MM.1S (cell line): ENCODE data around the gene TMEM204.

Source experiments
- CTCF ChIP-seq: fragments of 300-600 bp; sonication (generic); IDR thresholded peaks from 2 replicates; pipeline ENCODE4 v1.5.1; 2016; ENCODE audit warnings: antibody characterized with exemption, low read length, mixed read lengths
- EZH2phosphoT487 ChIP-seq: fragments of 300-600 bp; sonication (generic); IDR thresholded peaks from 2 replicates; pipeline ENCODE4 v1.6.1; 2018; ENCODE audit warnings: antibody characterized with exemption, low read length

DNA sequence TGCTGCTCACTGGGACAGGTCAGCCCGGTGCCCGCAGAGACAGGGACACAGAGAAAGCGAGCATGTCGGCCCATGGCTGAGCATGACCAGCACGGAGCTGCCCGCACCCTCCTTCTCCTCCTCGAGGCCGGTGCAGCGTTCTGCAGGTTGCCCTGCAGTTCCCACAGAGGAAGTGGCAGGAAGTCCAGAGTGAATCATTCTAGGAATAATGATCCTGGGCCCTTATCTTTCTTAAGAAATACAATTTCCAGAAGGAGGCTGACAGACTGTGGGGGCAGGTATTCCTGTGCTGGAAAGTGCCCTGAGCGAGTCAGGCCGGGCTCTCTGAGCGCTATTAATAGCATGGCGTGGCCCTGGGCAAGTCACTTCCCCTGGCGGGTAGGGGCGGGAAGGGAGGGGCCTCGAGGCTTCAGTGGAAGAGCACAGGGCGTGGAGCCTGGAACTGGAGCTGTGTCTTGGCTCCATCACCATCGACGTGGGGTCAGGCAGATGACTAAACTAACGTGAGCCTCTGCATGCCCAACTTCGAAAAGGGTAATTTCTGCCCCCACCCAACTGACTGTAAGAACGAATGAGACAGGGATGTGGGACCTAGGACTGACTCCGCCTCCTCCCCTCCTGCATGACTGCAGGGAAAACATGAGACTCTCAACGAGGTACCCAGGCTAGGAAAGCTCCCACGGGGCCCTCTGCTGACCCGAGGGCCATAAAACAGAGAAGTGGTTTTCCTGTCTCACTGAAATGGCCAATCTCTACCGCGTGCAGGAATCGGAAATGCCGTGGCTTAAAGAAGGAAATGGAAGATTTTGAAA lies 9.8 kb downstream of the TMEM204 start:
- TF ChIP-seq CTCF (0 out of 2 replicates have a peak, but pooled peaks have one; percentile 7), EZH2phosphoT487 (no peak)
